HG03196 (cell line): ENCODE data around the gene CSTPP1.
"Not testable (repeated sequence)": the region's sequence is repeated elsewhere in the genome, so short reads cannot be mapped to it uniquely, and the experiment has no call there.

Source experiments
- ATAC-seq: cut with Tn5 transposase; IDR thresholded peaks from one replicate; pipeline ENCODE4 v1.9.1; 2021; ENCODE audit not compliant: unreplicated experiment

The CSTPP1 gene

DNA sequence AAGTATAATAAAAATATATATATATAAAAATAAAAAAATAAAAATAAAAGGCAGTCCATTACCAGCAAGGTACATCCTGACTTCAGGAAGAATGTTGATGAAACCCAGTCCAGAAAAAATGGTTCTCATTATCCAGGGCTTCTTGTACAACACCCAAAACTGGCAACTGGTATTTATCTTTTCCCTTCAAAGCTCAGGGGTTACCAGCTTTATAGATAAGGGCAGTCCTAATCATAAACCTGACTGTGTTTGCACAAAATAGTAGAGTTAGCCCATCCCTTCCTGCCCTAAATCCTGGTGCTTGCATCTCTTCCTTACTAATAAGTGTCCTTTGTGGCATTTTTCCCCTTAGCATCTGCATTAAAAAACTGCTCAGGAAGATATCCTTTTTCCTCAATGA lies 97.5 kb downstream of the CSTPP1 start:
- ATAC-seq, result no peak

DNA sequence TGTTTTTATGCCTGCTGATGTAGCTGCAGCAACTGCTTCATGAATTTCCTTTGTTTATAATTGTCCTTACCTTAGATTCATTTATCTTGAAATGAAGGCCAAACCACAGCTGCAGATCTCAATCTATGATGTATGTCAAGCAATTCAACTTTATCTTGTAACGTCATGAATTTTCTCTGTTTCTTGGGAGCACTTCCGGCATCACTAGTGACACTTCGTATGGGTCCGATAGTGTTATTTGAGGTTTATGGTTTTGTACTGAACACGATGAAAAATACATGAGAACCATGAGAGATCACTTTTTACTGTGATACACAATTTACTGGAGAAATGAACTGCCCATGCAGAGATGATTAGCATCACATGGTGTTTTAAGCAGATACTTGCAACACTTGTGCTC lies 98.5 kb downstream of the CSTPP1 start:
- ATAC-seq, result no peak

DNA sequence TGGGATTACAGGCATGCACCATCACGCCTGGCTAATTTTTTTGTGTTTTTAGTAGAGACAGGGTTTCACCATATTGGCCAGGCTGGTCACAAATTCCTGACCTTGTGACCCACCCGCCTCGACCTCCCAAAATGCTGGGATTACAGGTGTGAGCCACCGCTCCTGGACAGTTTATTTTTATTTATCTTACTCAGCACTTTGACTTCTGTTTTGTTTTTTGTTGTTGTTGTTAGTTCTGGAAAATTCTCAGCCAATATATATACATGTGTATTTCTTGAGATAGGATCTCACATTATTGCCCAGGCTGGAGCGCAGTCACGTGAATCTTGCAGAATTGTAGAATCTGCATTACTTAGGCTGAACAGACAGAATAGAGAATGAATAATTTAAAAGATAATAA lies 107.6 kb downstream of the CSTPP1 start:
- no peak for ATAC-seq

DNA sequence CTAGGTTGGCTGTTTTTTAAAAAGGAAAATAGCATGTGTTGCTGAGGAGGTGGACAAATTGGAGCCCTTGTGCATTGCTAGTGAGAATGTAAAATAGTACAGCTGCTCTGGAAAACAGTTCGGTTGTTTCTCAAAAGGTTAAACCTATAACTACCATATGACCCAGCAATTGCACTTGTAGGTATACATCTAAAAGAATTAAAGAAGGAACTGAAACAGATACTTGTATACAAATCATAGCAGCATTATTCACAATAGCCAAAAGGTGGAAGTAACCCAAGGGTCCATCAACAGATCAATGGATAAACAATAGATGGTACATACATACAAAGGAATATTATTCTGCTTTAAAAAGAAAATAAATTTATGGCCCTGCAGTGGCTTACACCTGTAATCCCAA lies 111.4 kb downstream of the CSTPP1 start:
- no peak for ATAC-seq

DNA sequence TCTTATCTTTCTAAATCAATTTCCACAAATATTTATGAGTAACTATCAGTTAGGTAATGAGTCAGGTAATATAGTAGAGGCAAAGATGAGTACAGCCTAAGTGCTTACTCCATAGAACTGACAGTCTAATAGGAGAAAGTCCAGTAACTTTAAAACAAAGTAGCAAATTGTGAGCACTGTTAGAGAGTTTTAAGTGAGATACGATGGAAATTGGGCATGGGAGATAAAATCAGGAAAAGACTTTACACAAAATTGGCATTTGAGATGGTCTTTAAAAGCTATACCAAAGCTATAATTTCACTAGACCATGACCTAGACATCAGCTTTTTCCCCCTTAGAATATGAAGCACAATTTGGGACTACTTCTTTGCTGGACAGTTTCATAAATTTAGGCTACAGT lies 113.7 kb downstream of the CSTPP1 start:
- no peak for ATAC-seq

DNA sequence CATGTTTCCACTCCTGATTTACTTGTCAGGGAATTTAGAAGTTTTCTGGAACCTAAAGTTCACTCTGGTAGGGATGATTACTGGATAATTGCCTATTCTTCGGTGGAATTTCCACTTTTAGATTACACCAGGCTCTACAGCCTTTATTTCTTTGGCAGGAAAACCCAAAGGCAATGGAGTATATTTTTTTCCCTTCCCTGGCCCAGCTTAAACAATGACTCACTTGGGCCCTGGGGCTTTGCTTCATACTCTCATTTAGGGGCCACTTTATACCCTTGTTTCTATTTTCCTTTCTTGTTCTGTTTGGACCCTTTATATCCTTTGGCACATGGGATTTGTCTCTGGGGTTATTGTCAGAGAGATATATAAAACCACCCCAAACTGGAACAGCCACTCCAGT lies 114.7 kb downstream of the CSTPP1 start:
- ATAC-seq, result no peak

DNA sequence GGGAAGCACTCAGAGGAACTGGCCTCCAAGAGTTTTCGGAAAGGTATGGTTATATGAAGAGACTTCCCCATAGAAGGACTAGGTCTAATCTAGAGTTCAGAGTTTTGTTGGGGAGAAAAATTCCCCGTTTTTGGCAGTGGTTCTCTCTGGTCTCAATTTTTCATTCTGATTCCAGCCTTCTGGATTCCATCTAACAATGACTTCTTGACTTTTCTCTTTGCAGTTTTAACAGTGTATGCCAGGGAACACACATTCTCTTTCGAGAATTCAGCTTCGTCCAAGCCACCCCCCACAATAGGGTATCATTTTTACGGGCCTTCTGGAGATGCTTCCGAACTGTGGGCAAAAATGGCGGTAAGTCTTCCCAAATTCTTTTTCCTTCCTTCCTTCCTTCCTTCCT lies 115.6 kb downstream of the CSTPP1 start:
- no peak for ATAC-seq

DNA sequence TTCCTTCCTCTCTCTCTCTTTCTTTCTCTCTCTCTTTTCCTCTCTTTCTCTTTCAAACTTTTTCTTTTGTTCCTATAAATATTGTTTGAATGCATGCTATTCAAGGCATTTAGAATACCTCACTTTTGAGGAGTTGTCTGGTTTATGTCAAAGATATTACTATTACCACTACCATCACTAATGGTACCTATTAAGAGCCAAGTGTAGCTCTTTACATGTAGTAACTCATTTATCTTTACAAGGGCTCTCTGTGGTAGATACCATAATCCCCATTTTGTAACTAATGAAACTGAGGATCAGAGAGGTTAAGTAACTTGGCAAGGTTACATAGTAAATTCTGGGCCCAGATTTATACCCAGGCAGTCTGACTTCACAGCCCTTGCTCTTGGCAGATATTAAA lies 116.0 kb downstream of the CSTPP1 start:
- no peak for ATAC-seq

DNA sequence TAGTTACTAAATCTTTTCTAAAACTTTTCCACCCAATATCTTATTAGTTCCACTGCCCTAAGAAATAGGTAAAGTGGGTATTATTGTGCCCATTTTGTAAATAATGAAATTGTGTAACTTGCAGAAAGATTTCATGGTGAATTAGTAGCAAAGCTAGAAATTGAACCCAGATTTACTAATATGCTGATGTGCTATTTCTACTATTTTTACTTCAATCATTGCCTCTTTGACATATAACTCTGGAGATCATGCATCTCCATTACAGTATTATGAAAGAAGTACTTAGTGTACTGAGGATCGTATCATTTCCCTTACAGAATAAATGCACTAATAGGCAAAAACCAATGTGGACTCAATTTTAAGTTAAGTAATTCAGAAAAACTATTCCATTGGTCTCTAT lies 119.0 kb downstream of the CSTPP1 start:
- ATAC-seq, result no peak

DNA sequence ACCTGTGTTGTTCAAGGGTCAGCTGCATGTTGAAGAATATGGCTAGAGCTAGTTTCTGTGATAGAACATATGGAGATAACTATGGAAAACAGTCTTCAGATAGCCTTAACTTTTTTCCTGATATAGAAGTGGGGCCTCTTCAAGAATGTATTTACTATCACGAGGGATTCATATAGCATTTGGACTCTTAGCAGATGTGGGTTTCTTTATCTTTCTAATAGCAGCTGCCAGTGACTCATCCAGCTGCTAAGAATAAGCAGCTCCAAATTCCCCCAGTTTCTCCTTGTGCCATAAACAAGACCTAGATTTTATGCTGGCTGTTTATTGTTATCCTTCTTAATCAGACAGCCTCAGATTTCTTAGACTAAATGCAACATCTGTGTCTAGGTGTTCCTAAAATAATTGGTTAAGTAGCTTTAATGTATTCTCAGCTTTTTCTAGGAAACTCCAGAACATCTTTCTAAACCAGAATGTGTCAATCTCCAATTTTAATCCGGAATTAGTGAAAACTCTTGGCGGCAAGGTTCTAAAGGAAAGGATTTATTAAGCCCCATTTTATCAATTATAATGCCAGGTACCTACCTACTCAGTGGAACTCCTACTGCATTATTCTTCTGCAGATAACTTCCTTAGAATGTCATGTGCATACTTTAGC lies 119.8 kb downstream of the CSTPP1 start:
- ATAC-seq, result no peak

DNA sequence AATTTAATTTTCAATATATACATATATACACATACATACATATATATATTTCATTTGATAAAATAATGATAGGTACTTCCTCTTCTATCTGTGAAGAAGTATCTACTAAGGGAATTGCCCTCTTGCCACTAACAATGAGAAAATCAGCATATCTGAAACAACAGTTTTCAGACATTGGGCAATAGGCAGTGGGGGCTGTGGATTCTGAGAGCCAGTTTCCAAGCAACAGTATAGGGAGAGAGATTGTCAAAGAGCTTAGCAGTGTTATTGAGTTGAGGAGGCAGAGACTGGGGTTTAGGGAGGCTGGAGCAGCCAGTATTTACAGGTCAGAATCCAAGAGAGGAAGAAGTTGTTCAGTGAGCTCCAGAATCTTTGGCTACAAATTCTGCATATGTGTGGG lies 120.8 kb downstream of the CSTPP1 start:
- ATAC-seq, result no peak

DNA sequence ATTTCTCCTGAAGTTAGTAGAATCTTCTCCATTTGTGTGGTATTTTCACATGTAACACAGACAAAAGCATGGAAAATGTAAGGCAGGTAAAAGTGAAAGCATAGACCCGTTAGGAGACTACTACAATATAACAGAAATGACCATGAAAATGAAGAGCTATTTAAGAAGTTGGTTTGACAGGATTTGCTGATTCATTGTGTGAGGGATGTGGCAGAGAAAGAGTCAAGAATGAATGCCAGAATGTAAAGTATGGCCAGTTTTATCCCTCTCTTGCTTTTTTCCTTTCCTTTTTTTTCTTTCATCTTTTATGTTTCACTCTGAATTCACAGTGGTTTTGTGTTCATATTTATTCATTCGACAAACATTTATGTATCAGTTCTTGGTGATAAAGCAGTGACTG lies 124.2 kb downstream of the CSTPP1 start:
- no peak for ATAC-seq

DNA sequence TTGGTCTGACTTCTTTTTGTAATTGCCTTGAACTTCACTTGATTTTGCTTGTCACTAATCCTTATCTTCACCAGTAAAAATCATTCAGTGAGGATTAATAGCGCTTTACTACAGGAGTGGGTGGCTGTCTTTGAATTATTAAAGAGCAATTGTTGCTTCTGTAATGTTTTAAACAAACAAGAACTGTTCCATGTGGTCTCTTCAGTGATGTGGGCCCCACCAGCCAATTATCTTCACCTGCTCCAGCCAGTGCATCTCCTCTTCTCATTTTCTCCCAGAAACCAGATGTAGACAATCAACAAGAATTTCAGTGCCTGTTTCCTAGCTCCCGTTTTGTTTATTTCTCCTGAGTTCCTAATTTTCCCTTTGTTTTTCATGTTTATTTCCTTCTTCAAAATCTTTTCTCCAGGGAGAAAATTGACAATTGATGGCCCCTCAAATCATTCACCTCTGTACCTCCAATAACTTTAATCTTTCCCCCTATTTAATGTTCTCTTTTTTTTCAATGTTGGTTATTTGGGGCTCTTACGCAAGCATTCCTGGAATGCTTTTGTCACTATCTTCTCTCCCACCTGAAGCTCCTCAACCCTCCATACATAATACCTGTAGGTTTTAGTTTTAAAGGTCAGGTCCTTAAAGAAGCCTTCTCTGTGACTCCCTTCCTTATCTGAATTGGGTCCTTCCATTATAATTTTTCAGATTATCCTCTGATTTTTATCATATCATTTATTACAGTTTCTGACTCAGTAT lies 125.0 kb downstream of the CSTPP1 start:
- ATAC-seq, result no peak

DNA sequence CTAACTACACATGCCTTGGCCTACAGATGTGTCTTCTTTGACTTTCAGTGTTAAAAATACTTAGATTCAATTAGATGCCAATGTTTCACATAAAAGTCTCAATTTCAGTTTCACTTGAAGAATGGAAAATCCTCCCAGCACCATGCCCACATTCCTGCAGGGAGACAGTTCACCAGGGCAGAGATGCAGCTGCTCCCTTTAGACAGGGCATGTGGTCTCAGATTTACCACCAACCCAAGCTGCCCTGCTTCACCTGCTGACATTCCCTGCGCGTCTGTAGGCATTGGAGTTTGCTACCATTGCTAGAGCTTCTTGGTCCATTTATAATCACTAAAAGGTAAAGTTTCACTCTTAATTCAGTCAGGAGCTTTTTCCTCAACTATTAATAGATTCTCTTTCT lies 126.2 kb downstream of the CSTPP1 start:
- no peak for ATAC-seq

DNA sequence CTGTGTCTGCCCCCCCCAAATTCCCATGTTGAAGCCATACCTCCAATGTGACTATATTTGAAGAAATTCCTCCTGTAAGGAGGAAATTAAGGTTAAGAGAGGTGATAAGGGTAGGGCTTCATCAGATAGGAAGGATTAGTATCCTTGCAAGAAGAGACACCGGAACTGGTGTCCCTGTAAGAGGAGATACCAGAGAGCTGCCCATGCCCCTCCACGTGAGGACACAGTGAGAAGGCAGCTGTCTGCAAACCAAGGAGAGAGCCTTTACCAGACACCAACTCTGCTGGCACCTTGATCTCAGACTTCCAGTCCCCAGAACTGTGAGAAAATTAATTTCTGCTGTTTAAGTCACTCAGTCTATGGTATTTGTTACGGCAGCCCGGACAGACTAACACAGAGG lies 130.8 kb downstream of the CSTPP1 start:
- ATAC-seq, result no peak

DNA sequence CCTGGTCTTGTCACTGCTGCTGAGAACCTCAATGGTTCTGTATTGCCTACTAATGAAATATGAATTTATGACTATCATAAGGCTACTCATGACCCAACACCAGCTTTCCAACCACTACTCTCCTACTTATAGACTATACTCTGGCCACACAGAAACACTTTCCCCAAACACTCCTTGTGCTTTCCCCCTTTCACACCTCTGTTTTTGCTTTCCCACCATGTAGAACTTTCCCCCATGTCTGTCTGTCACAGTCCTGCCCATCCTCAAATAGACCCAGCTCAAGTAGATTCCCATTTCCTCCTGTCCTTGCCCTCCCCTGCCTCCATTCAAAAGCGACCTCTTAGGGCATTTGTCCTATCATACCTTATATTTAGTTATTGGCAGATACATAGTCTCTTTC lies 134.2 kb downstream of the CSTPP1 start:
- no peak for ATAC-seq

DNA sequence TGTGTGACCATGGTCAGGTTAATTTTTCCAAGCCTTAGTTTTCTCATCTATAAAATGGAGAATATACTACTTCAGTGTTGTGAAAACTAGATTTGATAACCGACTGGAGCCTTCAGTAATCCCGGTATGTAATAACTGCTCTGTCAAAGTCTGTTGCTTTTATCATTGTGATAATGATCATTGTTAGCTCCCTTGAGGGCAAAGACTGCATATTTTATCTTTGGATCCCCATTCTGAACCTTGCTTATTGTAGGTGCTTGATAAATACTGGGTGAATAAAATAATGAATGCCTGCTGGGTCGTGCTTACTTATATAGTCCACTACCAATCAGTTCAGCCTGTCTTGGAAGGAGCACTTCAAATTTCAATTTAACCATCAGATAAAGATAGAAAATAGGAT lies 134.8 kb downstream of the CSTPP1 start:
- ATAC-seq, result no peak

DNA sequence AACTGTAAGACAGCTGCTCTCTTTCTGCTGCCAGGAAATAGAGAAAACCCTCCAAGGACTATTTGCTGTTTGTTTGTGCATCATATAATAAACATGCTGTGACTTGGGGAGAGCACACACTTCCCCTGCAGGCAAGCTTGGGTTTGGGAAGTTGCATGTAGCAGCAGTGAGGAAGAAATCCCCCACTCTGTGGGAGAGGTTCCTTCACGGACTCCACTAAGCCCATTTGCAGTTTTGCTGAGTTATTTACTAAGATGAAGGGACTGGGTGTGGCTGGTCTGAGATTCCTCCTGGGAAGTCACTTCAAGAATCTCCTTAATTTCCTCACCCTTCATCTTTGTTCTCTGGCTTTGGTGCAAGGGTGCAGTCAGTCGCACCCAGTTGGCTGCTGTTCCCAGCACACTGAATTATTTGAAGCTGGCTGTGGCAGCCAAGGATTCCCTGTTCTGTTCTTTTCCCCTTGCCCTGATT lies 135.3 kb downstream of the CSTPP1 start:
- no peak for ATAC-seq

DNA sequence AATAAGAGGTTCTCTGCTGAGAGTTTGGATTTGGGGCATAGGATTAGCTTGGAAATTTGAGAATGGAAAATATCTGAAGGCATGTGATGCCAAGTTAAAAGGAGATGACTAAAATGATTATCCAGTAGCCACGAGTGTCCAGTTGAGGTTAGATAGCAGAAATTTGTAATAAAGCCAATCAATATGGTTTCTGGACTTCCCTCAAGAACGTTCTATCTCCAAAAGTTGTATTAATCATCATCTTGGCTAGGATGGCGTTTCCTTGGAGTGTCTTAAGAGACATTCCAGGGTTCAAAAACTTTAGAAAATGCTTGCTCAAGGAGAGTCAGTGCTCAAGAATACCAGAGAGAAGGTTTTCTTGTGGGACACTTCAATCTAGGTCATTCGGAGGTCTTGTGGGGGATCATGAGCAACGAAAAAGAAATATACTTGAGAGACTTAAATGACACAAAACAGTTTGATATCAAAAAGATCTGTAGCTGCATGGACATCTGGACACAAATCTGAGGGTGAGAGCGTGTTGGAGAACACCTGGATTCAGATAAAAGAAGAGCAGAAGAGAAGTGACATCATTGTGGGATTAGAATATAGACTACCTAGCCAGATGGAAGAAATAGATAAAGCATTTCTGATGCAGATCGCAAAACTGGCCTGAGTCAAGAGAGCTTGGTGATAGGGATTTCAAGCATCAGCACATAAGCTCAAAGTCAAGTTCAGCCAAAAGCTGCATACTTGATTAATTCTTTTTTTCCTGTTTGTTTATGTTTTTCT lies 142.4 kb downstream of the CSTPP1 start:
- ATAC-seq, result no peak

DNA sequence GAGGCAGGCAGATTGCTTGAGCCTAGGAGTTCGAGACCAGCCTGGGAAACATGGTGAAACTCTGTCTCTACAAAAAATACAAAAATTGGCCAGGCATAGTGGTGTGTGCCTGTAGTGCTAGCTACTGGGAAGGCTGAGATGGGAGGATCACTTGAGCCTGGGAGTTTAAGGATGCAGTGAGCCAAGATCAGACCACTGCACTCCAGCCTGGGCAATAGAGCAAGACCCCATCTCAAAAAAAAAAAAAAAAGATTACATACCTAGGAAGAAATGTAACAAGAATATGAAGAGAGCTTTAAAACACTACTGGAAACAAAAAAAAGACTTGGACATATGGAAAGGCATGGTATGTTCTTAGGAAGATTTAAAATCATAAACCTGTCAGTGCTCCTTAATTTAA lies 144.2 kb downstream of the CSTPP1 start:
- ATAC-seq, result not testable (repeated sequence)

DNA sequence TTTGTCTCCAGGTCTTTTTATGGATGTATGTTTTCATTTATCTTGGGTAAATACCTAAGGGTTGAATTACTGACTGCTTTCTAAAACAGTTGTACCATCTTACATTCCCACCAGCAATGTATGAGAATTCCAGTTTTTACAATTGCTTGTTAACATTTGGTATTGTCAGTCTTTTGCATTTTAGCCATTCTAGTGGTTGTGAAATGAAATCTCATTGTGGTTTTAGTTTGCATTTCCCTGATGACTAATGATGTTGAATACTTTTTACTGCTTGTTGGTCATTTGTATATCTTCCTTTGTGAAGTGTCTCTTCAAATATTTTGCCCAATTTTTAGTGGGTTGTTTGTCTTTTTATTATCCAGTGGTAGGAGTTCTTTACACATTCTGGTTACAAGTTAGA lies 147.4 kb downstream of the CSTPP1 start:
- ATAC-seq, result no peak

DNA sequence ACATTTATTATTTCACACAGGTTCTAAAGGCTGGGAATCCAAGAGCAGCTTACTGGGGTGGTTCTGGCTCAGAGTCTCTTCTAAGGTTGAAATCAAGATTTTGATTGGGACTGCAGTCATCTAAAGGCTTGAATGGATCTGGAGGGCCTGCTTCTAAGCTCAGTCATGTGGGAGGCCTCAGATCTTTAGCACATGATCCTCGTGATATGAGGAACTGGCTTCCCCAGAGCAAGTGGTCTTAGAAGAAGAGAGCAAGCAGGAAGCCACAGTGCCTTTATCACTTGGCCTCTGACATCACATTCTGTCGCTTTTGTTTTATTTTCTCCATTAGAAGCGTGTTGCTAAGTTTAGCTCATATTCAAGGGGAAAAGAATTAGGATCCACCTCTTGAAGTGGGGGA lies 151.2 kb downstream of the CSTPP1 start:
- ATAC-seq, result no peak
